T-helper 22 cell (primary cell): ENCODE data around the gene UBE2E2.

Experiments used
- DNase-seq: peaks from one replicate; pipeline ENCODE4 v3.0.0-alpha.2; 2020; ENCODE audit warnings: low read depth

The UBE2E2 gene

DNA sequence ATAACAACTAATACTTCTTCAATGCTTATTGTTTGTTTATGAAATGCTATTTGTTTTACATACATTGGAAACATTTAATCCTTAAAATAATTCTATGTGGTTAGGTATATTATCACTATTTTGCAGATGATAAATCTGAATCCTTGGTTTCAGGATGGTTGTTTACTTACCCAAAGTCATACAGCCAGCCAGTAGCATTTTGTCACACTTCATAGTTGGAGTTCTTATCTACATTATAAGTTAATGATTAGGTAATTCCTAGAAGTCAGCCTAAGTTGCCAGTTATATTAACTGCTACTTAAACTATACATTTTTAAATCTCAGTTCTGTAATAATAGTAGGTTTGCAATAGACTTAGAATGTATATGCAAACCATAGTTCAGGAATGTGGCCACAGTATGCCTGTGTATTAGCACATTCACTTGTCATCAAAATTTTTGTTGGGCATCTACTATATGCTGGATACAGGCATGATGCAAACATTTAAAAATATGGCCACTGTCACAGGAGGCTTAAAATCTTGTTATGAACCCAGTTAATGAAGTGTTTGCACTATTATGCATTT, 187.9 kb downstream of the UBE2E2 start:
- DNase-seq: no peak

DNA sequence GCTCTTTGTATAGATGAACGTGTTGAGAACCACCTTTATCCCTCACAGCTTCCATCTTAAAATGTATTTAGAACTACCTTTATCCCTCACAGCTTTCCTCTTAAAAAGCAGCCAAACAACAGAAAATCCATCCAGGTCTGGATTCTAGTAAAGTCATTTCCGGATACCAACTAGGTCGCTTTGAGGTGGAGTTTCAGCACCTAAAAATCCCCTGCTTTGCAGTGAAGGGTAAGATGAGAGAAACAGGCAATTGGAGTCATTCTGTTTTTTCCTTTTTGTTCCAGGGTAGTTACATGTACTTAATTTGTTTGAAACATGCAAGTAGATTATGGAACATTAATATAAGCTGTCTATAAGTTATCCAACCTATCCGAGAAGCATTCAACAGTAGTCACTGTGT, 192.0 kb downstream of the UBE2E2 start:
- no peak for DNase-seq

DNA sequence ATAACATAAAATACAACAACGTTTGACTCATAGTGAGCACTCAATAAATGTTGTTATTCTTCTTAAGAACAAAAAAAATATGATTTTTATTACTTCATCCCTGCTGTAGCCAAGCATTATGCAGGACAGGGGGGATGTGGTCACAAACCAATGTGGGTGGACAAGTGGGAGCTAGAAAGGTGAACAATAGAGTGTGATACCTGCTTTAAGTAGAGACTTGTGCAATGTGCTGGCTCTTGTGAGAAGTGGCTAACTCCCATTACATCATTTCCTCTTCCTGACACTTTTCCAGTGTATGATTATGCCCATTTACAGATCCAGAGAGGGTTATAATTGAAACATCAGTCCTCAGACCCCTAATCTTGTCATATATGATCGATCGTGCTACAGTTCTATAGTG, 193.6 kb downstream of the UBE2E2 start:
- no peak for DNase-seq

DNA sequence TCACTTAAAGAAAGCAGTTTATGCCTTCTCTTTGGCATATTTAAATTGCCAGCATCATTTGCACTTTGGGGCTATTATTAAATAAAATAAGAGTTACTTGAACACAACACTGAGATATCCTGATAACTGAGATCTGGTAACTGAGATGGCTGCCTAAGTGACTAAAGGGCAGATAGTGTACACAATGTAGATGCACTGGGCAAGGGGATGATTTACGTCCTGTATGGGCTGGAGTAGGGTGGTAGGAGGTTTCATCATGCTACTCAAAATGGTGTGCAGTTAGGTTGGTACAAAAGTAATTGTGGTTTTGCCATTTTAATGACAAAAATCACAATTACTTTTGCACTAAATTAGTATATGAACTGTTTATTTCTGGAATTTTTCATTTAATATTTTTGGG, 196.1 kb downstream of the UBE2E2 start:
- no peak for DNase-seq

DNA sequence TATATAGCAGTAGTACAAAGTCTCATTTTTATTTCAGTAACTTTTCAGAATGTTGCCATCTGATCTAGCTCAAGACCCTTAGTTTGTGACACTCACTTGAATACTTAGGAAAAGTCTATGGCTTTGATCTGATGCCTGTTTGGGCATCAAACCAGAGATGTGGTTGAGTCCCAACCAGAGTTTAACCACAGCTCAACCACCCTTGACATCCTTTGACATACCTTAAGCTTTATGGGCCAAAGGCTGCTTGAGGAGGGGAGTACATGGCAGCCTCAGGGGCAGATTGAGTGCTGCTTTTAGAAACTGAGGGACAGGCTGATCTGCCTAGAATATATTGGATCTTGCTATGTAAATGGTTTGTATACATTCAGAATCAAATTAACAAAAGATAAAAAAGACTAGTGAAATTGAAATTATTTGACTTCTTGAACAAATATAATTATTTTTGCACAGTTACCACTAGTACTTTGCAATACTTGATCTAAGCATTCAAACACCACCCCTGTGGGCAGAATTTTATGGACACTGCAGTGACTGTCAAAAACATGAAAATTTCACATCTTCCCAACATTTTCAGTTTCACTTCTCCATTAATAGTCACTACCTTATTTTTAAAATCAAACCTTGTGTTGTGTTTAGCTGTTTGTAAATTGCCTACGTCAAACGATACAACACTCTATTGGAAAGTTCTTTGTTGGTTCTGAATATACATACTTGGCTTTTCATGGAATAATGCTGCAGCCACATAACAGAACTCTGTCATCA, 199.8 kb downstream of the UBE2E2 start:
- no peak for DNase-seq

DNA sequence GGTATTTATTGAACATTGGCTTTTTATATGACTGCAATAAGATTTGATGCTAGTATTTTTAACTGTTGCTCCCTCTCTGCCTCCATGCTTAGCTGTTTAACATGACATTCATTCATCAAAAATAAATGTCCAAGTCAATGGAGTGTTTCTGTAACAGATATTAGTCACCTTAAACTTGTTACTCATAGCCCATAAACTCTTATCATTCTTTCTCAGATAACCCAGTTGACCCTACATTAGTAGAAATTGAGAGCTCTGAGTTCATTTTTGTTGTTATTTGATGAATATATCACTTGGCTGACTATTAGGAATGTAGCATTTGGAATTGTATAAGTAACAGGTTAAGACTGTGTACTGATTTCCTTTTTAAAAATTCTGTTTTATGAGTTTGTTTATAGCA, 201.1 kb downstream of the UBE2E2 start:
- DNase-seq: no peak

DNA sequence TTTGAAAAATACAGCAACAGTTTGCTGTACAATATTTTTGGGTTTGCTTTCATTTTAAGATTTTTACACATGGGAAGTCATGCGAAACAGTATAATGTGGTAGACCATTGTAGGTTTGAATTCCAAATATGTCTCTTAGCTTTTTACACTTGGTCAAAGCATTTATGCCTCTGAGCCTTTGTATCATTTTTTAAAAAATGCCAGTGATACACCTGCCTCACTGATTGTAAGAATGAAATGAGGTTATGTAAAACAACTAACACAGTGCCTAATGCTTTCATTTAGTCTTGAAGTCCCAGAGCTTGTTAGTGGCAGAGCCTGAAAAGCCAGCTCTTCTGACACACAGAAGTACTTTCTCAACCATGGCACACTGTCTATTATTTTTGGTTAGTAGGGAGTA, 202.0 kb downstream of the UBE2E2 start:
- DNase-seq: no peak

DNA sequence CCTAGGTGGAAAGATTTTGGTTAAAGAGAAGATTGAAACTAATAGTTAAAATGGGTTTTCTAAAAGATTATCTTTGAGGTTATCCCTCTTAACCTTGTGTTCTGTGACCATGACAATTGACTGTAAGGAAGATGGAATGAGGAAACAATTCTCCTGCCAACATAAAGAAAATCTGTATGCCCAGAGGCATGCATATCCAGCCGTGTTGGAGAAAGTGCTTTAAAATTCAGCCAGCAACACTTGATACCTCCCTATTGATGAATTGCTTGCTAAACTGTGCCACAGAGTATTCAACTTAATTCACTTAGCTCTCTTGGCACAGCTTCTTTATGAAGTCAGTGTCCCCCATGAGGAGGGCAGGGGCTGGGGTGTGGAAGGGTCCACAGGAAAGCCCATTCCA, 203.5 kb downstream of the UBE2E2 start:
- DNase-seq: no peak

DNA sequence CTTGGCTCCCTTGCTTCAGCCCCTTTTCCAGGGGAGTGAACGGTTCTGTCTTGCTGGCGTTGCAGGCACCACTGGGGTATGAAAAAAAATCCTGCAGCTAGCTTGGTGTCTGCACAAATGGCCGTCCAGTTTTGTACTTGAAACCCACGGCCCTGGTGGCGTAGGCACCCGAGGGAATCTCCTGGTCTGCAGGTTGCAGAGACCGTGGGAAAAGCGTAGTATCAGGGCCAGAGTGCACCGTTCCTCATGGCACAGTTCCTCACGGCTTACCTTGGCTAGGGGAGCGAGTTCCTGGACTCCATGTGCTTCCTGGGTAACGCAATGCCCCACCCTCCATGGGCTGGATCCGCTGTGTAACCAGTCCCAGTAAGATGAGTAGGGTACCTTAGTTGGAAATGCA, 214.9 kb downstream of the UBE2E2 start:
- no peak for DNase-seq

DNA sequence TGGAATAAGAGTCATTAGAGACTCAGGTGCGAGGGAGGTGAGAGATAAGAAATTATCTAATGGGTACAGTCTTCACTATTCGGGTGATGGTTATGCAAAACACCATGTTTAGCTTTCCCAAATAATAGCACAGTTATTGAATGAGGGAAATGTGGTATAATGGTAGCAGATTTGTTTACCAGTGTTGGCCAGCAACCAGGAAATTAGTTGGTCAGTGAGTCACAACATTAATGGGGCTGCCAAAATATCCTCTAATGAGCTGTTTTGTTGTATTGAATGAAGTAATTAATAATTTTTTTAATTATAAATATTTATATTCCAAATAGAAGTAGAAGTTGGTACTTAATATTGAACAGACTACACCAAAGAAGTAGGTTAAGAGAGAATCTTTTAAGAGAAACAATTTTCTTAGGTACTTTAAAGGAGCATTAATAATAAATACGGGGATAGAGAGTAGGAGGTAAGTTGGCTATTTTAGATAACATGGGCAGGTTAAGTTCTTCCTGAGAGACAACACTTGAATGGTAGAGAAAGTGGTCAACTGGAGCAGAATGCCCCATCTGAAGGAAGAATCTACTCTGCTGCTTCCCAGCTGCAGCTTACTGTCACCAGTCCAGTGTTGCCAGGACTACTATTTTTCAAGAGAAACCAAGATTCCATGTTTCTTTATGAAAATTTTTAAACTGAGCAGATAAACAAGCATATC, 218.8 kb downstream of the UBE2E2 start:
- no peak for DNase-seq

DNA sequence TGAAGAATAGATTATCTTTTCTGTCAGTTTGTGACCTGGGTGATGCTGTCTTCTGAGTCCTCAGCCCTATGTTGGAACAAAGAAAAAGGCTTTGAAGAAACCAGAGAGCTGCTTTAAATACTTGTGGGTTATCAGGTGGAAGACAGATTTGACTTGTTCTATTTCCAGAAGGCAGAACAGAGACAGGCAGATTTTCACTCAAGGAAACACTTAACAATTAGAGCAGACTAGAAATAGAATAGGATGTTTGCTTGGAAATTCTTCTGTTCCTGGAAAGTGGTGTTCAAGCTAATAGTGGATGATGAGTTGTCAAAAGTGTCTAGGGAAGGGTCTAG, 219.4 kb downstream of the UBE2E2 start:
- no peak for DNase-seq

DNA sequence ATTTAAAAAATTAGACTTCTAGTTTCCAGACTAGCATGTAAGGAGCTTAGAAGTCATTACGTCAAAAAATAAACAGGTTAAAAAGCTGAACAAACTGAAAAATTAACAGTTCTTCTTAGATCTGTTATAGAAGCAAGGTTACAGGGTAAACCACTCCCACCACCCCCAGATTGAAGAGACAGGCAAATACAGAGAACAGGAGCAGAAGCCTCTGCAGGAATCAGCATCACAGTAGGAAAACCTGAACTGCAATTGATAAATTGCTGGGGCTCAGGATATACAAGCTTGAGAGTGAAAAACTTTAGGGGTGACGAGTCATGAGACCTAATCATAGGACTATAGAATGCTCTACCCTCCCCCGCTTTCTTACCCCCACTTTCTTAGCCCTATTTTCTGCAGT, 222.3 kb downstream of the UBE2E2 start:
- DNase-seq: no peak

DNA sequence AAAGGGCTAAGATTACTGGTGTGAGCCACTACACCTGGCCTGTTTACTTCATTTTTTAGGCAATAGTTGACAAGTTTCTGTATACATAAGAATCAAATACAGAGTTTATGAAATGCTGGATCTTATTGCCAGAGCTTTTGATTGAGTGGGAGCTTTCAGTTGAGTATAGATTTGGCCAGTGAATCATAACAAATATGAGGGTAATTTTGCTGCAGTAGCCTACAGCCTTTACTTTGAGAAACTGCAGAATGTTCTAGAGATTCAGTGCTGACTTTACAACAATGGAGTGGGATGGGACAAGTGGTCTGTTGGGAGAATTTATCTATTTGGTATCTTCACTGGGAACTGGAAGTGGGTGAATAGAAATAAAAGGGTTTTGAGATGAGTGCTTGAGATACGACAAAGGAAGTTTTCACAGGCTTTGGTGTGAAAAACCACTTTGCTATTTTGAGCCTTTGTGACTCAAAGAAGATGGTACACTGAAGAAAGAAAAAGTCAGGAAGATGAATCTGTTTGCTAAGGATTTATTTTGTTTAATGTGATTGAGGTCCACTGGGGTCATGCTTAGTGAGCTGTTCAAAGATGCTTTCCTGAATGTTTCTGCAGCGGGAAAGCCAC, 227.8 kb downstream of the UBE2E2 start:
- DNase-seq: no peak

DNA sequence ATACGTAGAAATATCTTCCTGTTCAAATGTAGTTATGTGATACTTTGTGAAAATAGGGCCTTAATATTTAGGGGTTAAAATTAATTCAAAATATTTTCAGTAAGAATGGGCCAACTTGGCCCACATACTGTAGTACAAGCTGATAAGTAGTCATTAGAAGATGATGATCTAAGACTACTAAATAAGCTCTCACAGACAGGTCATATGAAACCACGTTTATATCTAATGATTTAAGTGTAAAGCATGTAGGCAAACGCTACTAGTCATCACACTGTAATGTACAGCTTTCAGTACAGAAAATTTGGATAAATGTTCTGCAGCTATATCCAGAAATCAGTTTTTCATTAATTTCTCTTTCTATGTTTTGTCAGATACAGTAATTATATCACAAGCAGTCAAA, 228.6 kb downstream of the UBE2E2 start:
- DNase-seq: no peak

DNA sequence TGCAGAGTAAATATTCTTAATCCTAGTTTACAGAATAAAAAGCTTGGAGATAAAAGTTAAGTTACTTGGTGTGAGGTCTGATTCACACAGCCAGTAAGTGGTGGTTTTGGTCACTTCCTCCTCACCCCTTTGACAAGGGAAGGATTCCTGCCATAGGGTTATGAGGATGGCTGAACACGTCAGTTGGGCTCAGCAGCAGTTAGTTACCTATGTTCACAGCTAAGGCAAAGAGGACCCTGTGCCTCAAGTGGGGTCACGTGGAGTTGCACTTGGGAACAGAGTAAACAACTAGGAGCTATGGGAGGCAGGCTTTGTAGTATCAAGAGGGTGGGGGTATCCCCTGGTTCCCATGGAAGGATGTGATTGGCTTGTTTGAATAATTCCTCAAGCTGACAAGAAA, 232.2 kb downstream of the UBE2E2 start:
- DNase-seq: no peak

DNA sequence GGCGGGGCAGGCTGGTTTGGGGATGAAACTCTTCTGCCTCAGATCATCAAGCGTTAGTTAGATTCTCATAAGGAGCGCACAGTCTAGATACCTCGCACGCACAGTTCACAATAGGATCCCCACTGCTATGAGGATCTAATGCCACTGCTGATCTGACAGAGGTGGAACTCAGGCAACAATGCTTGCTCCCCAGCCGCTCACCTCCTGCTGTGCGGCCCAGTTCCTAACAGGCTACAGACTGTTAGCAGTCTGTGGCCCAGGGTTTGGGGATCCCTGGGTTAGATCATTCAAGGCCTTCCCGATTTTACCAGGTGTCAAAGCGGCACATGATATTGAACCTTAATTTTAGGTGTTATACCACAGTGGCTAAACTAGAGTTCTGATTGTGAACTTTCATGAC, 232.8 kb downstream of the UBE2E2 start:
- no peak for DNase-seq

DNA sequence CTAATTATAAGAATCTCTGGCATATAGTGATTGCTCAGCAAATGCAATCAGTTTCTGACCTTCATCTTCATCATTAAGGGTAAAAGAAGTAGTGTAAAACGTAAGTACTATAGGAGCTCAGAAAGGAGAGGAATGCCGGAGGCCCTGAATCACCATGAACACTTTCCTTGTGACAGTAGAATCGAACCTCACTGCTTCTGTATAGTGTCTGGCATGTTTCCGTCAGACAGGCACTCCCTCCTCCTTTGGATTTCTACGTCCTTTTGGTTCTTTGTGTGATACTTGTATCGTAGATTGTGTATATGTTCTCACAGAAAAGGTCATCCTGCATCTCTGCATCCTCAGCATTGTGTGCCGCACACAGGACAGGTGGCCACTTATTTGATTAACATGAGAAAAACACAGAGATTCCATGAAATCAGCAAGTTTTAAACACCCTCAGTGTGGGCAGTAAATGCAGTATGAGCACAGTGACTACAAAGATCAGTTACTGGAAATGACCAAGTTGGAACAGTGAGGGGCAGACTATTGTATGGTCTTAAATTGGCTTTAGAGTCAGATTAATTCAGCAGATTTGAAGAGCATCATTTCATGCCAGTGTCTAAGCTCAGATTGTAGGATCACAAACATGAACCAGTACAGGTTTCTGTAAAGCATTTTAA, 234.5 kb downstream of the UBE2E2 start:
- no peak for DNase-seq

DNA sequence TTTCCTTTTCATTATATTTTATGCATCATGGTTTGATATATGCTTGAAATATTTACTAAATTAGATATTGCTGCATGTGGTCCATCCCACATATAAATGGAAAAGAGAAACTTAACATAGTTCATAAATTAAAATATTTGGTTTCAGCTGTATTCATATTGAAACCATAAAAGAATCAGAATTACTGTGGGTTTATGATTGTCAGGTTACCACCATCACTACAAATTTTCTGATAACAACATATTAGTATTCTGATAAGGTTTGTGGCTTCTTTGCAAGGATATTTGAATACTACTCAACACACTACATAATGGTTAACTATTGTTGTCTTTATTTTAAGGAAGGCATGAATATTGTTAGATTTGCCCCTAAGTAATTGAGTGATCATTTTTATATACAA, 235.5 kb downstream of the UBE2E2 start:
- DNase-seq: no peak

DNA sequence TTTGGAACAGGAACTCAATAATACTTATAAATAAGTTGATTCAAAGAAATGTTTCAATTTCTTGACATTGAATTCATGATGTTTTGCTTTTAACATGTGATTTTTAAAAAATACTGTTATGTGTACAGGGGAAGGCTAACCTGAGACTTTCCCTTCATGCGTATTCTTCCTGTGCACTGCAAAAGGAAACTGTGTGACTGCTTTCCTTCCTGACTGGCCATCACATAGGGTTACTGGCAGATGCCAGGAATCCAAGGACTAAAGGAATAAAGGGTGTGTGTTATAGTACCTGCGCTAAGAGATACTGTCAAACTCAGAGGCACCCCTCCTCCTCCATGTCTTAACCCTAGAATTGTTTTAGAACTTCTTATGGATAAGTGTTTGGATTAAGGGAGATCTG, 236.0 kb downstream of the UBE2E2 start:
- no peak for DNase-seq

DNA sequence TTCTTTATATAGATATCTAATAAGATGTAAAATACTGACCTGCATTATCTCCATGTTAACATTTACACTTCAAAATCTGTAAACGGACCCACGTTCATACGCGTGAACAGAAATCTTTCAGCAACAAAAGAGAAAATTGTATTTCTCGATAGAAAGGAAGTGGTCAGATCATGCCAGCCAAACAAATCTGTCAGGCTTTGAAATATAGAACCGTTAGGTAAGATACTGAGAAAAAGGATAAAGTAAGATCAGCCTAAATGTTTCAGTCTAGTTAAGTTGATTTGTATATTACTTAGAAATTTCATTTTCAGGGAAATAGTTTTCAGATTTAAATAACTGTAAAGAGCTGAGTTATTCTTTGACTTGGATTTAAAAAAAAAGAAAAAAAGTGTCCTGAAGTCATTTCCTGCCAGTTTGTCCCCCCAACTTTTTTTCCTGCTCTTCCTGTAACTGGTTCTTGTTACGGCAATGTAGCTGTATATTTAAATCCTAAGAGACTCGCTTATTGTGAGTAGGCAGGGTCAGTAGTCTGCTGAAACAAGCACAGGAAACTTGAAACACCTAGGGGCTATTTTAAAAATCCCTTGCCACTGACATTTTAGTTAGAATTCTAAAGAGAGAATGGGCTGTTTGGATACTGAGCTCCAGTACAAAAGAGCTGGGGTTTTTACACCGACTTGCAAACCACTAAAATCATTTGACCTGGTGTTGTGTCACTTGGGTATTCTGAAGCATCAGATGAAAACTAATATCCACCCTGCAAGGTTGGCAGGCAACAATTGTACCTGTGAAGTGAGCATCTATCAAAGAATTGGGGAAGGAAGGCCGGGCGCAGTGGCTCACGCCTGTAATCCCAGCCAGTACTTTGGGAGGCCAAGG, 237.5 kb downstream of the UBE2E2 start:
- no peak for DNase-seq

DNA sequence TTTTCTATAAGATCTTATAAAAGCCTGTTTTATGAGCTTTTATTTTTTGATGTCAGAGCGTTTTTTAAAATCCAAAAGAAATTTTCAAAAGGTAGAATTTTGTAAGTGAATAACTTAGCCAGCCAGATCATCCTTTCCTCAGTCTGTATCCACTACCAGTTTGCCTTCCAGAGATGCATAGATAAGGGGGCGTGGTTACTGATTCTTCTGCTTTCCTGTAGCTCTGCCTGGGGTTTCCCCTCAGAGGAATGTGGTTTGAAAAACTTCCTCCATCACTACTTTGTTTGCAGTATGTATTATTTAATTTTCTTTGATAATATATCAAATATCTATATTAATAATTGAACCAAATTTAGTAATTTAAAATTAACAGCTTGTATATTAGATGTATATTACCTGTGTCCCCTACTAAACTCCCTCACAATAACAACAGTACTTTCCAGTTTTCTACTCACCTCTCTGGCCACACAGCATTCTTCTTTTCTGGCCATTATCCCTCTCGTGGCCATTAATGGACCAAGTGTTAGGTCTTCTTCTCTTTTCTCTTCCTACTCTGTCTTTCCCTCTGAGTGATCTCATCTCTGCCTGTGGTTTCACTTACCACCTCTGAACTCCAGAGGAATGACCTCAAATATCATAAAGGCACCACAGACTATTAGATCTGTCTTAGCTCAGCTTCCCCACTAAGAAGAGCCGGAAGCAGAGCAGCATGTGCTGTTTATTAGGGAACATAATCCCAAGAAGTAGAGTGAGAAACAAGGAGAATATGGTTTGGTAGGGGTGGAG, 239.7 kb downstream of the UBE2E2 start:
- DNase-seq: no peak
